ENCODE measurements around the gene ARID2.

The ARID2 gene

GRCh38 chr12:45877069-45877468, 147.6 kb downstream of the ARID2 start:
- no peak for DNase-seq

- DNase-seq, result no peak
Measured at GRCh38 chr12:45878630-45879255, 149.2 kb downstream of the ARID2 start.

- DNase-seq, result no peak
Measured at GRCh38 chr12:45879363-45879895, 149.9 kb downstream of the ARID2 start.

GRCh38 chr12:45880533-45880932, 151.0 kb downstream of the ARID2 start:
- no peak for DNase-seq

GRCh38 chr12:45883187-45883586, 153.7 kb downstream of the ARID2 start:
- no peak for DNase-seq

DNA sequence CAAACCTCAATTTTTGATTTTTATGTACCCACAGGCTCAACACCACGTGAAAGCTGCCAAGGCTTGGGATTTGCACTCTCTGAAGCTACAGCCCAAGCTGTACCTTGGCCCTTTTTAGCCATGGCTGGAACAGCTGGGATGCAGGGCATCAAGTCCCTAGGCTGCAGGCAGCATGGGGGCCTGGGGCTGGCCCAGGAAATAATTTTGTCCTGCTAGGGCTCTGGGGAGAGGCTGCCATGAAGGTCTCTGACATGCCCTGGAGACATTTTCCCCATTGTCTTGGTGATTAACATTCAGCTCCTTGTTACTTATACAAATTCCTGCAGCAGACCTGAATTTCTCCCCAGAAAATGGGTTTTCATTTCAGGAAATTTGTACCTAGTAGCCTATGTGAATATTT, 157.2 kb downstream of the ARID2 start:
- DNase-seq, result no peak

DNA sequence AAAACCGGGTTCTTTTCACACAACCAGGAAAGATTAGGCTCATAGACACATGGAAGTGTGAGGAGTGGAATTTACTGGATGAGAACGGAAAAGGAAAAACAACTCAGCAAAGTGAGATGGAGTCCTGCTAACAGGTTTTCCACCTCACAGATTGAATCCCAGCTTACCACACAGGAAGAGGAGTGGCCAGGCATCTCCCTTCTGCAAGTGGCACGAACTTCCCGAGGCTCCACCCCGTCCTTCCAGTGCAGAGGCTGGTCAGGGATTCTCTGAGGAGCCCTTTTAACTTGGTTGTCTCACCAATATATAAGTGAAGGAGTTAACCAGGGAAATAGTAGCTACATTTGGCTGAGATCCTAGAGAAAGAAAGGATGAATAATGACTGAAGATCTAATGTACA, 158.0 kb downstream of the ARID2 start:
- no peak for DNase-seq

DNA sequence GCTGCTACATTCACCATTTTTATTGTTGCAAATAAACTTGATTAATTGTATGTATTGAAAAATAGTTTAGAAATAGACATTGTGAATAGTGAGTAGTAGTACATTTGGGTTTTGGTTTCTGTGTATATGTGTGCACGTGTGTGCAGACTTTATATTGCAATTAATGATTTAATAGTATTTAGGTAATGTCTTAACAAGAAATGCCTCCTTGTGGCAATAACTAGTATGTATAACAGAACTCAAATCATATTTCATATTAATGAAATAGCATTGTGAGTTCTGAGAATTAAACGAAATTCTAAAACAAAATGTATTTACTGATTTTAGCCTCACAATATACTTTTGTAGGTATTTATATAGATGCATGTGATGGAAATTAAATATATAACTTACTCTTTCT, 160.8 kb downstream of the ARID2 start:
- no peak for DNase-seq

- DNase-seq, result no peak
Measured at GRCh38 chr12:45893240-45893639, 163.7 kb downstream of the ARID2 start.

DNA sequence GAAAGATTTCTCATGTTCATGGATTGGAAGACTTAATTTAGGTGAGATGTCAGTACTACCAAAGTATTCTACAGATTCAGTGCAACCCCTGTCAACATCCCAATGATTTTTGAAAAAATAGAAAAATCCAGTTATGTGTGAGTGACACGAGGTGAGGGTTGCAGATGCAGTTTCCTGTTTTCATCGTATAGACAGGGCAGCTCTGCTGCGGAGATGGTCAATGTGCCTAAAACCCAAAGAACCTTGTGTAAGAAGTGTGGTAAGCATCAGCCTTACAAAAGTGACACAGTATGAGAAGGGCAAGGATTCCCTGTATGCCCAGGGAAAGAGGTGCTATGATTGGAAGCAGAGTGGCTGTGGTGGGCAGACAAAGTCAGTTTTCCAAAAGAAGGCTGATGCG, 166.5 kb downstream of the ARID2 start:
- DNase-seq, result no peak

DNA sequence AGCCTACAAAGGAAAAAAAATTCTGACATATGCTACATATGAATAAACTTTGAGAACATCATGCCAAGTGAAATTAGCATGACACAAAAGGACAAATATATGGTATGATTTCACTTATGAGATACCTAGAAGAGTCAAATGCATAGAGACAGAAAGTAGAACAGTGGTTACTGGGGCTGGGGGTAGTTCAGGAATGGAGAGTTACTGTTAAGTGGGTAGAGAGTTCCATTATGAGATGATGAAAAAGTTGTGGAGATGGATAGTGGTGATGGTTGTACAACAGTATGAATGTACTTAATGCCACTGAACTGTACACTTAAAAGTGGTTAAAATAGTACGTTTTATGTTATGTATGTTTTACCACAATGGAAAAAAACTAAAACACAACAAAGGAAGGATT, 168.6 kb downstream of the ARID2 start:
- no peak for DNase-seq

GRCh38 chr12:45907955-45908354, 178.4 kb downstream of the ARID2 start:
- DNase-seq, result no peak

DNA sequence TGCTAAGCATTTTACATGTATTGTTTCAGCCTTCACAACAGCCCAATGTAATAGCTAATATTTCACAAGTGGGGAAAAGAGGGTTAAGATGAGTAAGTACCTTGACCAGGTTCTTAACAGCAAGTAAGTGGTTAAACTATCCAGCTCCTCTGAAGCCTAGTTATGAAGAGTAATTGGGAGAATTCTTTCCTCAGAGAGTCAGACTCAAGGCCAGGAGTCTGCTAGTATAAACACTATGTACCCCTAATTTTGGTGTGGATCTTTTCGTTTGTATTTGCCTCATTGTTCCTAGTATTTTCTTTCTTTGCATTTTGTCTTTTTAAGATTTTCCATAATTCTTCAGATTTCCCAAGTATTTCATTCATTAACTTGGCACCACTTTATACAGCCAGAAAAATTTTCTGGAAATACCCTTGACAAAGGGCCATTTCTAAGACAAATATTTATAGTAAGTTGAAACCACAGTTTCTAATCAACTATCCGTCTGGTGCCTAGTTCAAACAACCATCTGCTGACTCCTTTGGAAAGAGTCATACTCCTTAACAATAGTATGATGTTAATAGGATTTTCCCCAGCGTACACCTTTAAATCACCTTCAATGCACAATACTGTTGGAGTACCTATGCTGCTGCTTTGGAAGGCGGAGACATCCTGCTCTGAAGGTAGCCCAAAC, 179.7 kb downstream of the ARID2 start:
- DNase-seq, result no peak

DNA sequence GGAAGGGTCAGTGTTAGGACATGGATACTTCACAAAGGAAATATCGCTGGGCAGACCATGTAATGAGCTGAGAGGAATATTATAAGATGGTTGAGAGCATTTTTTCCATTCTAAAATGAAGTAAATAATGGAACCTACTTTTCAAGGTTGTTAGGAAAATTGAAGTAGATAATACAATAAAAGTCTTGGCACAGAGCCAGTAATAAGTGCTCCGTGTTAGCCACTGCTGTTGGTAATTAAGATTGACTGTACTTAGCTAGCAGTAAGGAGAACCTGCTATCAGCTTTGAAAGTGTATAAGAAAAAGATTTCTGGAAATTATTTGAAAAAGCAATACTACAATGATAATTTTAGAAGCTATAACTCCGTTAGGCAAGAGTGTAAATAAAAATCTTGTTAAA, 183.3 kb downstream of the ARID2 start:
- DNase-seq, result no peak

- no peak for DNase-seq
Measured at GRCh38 chr12:45913631-45914030, 184.1 kb downstream of the ARID2 start.

- DNase-seq, result no peak
Measured at GRCh38 chr12:45914090-45914489, 184.6 kb downstream of the ARID2 start.

DNA sequence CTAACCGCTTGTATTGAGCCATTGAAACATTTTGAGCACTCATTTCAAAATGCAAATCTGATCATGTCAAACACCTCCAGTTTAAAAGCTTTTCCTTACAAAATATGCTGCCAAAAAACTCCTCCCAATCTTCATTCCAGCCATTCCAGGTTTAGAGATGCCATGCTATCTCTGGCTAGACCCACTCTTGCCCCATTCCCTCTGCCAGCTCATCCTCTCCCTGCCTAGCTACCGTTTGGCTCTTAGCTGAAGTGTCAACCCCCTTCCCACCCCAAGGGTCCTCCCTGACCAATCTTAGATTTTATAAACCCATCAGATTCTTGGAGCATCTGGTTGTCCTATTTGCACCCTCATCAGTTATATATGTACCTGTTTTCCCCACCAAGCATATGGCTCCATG, 185.9 kb downstream of the ARID2 start:
- DNase-seq, result no peak

DNA sequence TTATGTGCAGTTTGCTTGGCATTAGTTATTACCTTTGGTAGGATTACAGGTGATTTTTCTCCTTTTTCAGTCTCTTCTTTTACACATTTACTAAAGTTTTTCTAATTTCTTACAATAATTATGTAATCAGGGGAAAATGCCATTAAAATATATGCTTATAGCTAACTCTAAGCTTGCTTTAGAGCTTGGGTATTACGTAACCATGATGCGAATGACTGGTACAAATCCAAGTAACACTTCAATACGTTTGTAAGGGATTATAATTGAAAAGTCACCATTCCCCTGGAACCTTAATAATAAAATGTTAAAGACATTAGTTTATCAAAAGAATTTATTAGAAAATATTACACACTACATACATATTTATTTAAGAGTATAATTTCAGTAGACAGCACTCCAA, 189.3 kb downstream of the ARID2 start:
- no peak for DNase-seq

DNA sequence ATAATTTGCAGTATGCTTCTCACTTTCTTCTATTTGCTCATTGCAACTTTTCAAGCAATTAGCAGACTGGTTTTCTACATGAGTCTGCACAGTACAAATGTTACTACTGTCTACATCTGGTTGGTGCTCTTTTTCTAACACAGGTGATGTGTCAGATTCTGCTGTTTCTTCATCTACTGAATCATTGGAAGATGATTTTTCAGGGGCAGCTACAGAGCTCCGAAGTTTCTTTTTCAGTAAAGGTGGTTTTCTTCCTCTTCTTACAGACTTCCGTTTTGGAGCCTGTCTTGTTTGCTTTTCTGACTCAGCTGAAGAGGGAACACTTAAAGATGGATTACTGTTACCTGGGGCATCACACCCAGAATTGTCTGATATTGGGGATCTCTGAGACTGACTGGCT, 198.8 kb downstream of the ARID2 start:
- no peak for DNase-seq

DNA sequence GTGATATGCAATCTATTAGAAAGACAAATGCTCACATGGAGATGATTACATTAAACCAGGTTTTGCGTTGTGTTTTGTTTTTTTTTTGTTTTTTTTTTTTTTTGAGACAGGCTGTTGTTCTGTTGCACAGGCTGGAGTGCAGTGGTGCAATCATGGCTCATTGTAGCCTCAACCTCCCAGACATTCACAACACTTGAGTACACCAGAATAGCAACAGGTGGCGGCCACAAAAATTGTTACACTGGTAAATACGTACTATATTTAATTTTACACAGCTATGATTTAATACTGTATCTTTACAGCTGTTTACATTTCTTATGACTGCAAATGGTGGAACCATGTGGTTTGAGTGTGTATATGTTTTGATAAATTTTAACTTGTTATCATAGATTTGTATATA, 200.9 kb downstream of the ARID2 start:
- DNase-seq, result no peak

DNA sequence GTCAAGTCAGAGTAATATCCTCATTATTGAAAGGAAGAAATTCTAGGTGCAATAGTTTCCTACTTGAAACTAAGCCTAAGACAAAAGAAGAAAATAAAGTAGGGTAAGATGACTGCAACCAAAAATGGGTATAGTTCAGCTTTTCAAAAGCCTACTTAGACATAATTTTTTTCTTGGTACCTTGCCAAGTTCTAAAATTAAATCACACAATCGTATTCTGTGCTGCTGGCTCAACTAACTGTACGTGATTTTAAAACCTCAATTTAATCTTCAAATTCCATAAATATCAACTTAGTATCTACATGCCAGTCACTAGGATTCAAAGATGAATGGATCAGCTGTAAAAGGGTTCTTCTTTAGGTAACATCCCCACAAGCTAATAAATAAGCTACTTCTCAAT, 204.0 kb downstream of the ARID2 start:
- DNase-seq, result no peak

DNA sequence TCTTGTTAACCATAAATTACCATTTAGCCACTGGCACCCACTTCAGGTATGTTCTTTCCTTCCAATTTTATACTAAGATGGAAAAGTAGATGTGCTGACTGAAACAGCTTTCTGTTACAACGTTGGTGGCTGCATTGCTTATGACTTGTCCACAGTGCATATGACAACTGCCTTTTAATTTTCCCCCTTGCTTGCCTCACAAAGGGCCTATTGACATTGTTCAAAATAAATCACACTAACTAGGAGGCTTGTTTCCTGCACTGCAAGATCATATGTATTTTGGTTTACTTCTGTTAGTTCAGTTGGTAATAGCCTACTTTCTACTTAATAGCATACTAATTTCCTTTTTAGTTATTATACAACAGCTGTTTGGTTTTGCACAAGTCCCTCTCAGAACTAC, 205.4 kb downstream of the ARID2 start:
- no peak for DNase-seq

DNA sequence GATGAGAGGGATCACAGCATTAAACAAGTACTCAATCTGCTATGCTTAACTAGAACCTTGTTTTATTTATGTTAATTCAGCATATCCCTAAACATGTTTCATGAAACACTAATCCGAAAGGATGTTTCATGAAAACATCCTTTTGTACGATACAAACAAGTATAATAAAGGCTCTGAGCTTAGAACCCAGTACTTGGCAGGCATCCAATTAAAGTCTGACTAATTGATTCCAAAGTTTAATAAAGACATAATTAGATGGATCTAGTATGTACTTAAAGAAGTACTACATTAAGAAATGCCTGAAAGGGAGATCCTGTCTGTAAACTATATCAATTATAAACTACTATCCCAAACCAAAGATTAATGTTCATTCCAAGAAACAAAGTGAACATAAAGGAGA, 209.1 kb downstream of the ARID2 start:
- DNase-seq, result no peak

- DNase-seq, result no peak
Measured at GRCh38 chr12:45939759-45940158, 210.3 kb downstream of the ARID2 start.

GRCh38 chr12:45944771-45945170, 215.3 kb downstream of the ARID2 start:
- DNase-seq, result no peak

Data from stimulated activated CD4-positive, alpha-beta T cell treated with anti-CD3 and anti-CD28 coated beads, Interleukin-15, amount 100 ng/mL, for 24 hours (primary cell).